A549 (cell line): ENCODE results near the gene FBXW12. TPM values are rescaled to one million over a fixed set of nuclear protein-coding genes. Genes with fewer than 3 reads are reported as not detected.

Source experiments
- ATAC-seq, 2 experiments: fragments of 200-7000 bp in 1 of 2; fragments of >200 bp in 1 of 2; cut with Nextera tagmentation in 1 of 2; cut with Tn5 transposase in 1 of 2; 3 replicates each; pipeline versions ENCODE4 v1.8.0 to v1.9.1; 2018 to 2020; ENCODE audit warnings: mild to moderate bottlenecking in 1 of 2, moderate library complexity in 1 of 2
- CTCF ChIA-PET: fragments of 300-600 bp; sonication (Branson Sonifier 250); formaldehyde crosslinking; extraction: SDS; loops from one replicate; lab custom pipeline; 2021; ENCODE audit warnings: antibody characterized with exemption, inconsistent platforms; lab: Yijun Ruan, JAX
- POLR2A ChIA-PET: fragments of 350-600 bp; formaldehyde crosslinking; extraction: SDS; loops from one replicate; lab custom pipeline; 2021; ENCODE audit warnings: antibody characterized with exemption, inconsistent platforms; lab: Yijun Ruan, JAX
- DNase-seq, 2 experiments: peaks; one replicate each; pipeline versions ENCODE4 v3.0.0 to v3.0.0-alpha.2; 2011 to 2016; ENCODE audit warnings: low read depth in 1 of 2, low spot score in 1 of 2
- FAIRE-seq: peaks from 2 replicates; lab custom pipeline; 2011; peaks lifted over from hg19 to GRCh38; lab: Jason Lieb, UNC
- H3K27ac ChIP-seq, 2 experiments: fragments of >200 bp; sonication (Bioruptor Twin); formaldehyde crosslinking; 3 replicates each; pipeline ENCODE4 v1.5.1; 2016 to 2017
- H3K4me1 ChIP-seq: fragments of >200 bp; sonication (Bioruptor Twin); formaldehyde crosslinking; 3 replicates; pipeline ENCODE4 v1.6.1; 2016
- H3K4me2 ChIP-seq: fragments of >200 bp; sonication (Bioruptor Twin); formaldehyde crosslinking; 3 replicates; pipeline ENCODE4 v1.6.1; 2016
- H3K4me3 ChIP-seq: fragments of >200 bp; sonication (Bioruptor Twin); formaldehyde crosslinking; 3 replicates; pipeline ENCODE4 v1.5.1; 2016
- H3K9me3 ChIP-seq: fragments of >200 bp; sonication (Bioruptor Twin); formaldehyde crosslinking; 3 replicates; pipeline ENCODE4 v1.6.1; 2016
- CEBPB ChIP-seq, 2 experiments: fragments of >200 bp in 1 of 2; sonication (Bioruptor Twin) in 1 of 2; formaldehyde crosslinking in 1 of 2; IDR thresholded peaks; 2 replicates each; pipeline ENCODE4 v1.6.1; 2012 to 2016
- CHD4 ChIP-seq: fragments of 200-600 bp; sonication (generic); IDR thresholded peaks from 2 replicates; pipeline ENCODE4 v1.6.1; 2016; ENCODE audit warnings: antibody characterized with exemption, mild to moderate bottlenecking, borderline replicate concordance
- FOXS1 ChIP-seq: fragments of 250-450 bp; sonication (Bioruptor Pico); IDR thresholded peaks from 2 replicates; pipeline ENCODE4 v1.5.0; 2020; ENCODE audit warnings: mild to moderate bottlenecking, moderate library complexity
- HOXA7 ChIP-seq: fragments of 250-450 bp; sonication (Bioruptor Pico); IDR thresholded peaks from 2 replicates; pipeline ENCODE4 v1.5.0; 2020; ENCODE audit warnings: mild to moderate bottlenecking, moderate library complexity
- HOXB13 ChIP-seq: fragments of 250-450 bp; sonication (Bioruptor Pico); IDR thresholded peaks from 2 replicates; pipeline ENCODE4 v1.5.0; 2020; ENCODE audit warnings: low read depth, mild to moderate bottlenecking, moderate library complexity
- HOXB5 ChIP-seq: fragments of 250-450 bp; sonication (Bioruptor Pico); IDR thresholded peaks from 2 replicates; pipeline ENCODE4 v1.5.0; 2020; ENCODE audit warnings: mild to moderate bottlenecking, moderate library complexity
- KDM1A ChIP-seq: fragments of 200-600 bp; sonication (generic); IDR thresholded peaks from 2 replicates; pipeline ENCODE4 v1.6.1; 2016; ENCODE audit warnings: low read depth, mild to moderate bottlenecking
- MAZ ChIP-seq: fragments of 150-350 bp; IDR thresholded peaks from 2 replicates; pipeline ENCODE4 v1.6.1; 2014; ENCODE audit warnings: antibody characterized with exemption, low read depth, low read length, borderline replicate concordance
- NFE2L2 ChIP-seq: fragments of 150-350 bp; conservative IDR thresholded peaks from 2 replicates; pipeline ENCODE4 v1.6.1; 2014; ENCODE audit warnings: low read length
- NR3C1 ChIP-seq: fragments of >200 bp; sonication (Bioruptor Twin); formaldehyde crosslinking; IDR thresholded peaks from 3 replicates; pipeline ENCODE4 v1.6.1; 2017
- POLR2AphosphoS2 ChIP-seq: conservative IDR thresholded peaks from 2 replicates; pipeline ENCODE4 v1.6.1; 2012; ENCODE audit warnings: low read length, improper control_type of control experiment, inconsistent platforms
- RAD21 ChIP-seq, 2 experiments: fragments of >200 bp in 1 of 2; sonication (Bioruptor Twin) in 1 of 2; formaldehyde crosslinking in 1 of 2; IDR thresholded peaks in 1 of 2; conservative IDR thresholded peaks in 1 of 2; 2 replicates in 1 of 2; 3 replicates in 1 of 2; pipeline ENCODE4 v1.6.1; 2012 to 2018; ENCODE audit warnings: inconsistent platforms in 1 of 2
- RNF2 ChIP-seq: fragments of 200-600 bp; sonication (generic); IDR thresholded peaks from 2 replicates; pipeline ENCODE4 v1.6.1; 2016; ENCODE audit warnings: low read depth, mild to moderate bottlenecking, antibody characterized with exemption, moderate library complexity, borderline replicate concordance
- WGBS: methylation state at CpG from one replicate; pipeline ENCODE4 v1.1.6; 2017; ENCODE audit errors: missing lambda C conversion rate; 5-methylcytosine and 5-hydroxymethylcytosine counted together
- polyA plus RNA-seq, 4 experiments: library from polyadenylated mRNA; depleted of rRNA in 3 of 4; stranded (reverse); fragments of >200 nt; fragmentation: RNase III in 1 of 4; extraction: RNeasy Plus Mini Kit Qiagen cat#74134 plus additional on column Dnase treatment in 1 of 4; gene quantifications; 2 replicates in 3 of 4; 3 replicates in 1 of 4; pipeline ENCODE4 v1.2.3, GENCODE V29; 2011 to 2017
- TF ChIP-seq, protein P1 (sequence below): fragments of >200 bp; sonication (Bioruptor Twin); formaldehyde crosslinking; IDR thresholded peaks from 2 replicates; pipeline ENCODE4 v1.6.1; 2016
- TF ChIP-seq, protein P2 (sequence below): IDR thresholded peaks from 2 replicates; pipeline ENCODE4 v1.6.1; 2012
- TF ChIP-seq, protein P3 (sequence below): fragments of 250-450 bp; sonication (Bioruptor Pico); IDR thresholded peaks from 2 replicates; pipeline ENCODE4 v1.5.0; 2020; ENCODE audit warnings: low read depth, mild to moderate bottlenecking, moderate library complexity
- TF ChIP-seq, protein P4 (sequence below): fragments of >200 bp; sonication (Bioruptor Twin); formaldehyde crosslinking; IDR thresholded peaks from 3 replicates; pipeline ENCODE4 v1.6.1; 2016

FBXW12 gene
- polyA plus RNA-seq, 2 of the 4 experiments (the other 2 are of a cell fraction): not detected

DNA sequence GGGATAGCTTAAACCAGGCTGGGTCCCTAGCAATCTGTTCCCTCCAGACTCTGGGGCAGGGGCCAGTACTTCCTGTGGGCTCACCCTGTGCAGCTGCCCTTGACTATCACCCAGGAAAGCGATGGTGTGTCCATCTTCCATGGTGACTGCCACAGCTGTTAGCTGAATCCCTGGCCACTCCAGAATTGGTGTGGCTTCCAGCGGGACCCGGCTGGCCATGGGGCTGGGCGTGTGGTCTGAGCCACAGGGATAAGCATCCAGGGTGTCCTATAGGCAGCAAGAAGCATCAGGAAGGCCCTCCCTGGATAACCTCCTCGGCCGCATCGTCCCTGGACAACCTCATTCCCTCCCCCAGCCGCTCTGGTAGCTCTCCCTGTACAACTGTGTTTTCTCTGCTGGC, 50.7 kb downstream of the FBXW12 start (continued):
- TF ChIP-seq MAZ (no peak), RNF2 (no peak), NR3C1 (no peak), POLR2AphosphoS2 (no peak), CHD4 (no peak)
- TF ChIP-seq, protein P1, sequence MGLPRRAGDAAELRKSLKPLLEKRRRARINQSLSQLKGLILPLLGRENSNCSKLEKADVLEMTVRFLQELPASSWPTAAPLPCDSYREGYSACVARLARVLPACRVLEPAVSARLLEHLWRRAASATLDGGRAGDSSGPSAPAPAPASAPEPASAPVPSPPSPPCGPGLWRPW: no peak
- TF ChIP-seq, protein P2, sequence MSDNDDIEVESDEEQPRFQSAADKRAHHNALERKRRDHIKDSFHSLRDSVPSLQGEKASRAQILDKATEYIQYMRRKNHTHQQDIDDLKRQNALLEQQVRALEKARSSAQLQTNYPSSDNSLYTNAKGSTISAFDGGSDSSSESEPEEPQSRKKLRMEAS: no peak
- TF ChIP-seq, protein P3, sequence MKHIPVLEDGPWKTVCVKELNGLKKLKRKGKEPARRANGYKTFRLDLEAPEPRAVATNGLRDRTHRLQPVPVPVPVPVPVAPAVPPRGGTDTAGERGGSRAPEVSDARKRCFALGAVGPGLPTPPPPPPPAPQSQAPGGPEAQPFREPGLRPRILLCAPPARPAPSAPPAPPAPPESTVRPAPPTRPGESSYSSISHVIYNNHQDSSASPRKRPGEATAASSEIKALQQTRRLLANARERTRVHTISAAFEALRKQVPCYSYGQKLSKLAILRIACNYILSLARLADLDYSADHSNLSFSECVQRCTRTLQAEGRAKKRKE (CRISPR knock-in tag): no peak

DNA sequence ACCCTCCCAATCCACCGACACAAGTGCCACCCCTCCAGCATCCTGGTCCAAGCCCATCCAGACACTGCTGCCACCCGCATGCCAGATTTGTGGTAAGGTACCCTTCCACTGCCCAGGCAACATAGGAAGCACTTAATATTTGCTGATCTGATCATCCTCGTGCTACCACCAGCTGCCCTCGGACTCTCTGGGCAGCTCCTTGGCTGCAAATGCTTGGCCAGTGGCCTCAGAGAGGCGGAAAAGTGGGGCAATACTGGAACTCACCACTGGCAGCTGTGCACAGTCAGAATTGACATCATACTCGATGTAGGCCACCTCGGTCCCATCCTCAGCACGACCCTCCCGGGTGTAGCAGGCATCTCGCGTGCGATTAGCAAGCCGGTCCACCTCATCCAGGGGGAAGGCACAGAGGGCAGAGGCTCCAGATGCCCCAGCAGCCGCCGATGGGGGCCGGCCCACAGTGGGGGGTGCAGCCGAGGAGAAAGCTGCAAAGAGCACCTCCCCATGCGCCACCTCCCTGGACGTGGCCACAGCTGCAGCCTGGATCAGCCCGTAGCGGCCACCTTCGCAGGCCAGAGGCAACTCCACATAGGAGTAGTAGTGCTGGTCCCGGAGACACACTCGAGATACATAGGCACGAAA, 51.3 kb downstream of the FBXW12 start:
- Histone ChIP-seq H3K4me1 (peaks cover 27% of the 10 kb centered on the region), H3K4me3 (no peak overlapping the region), H3K27ac (no peak overlapping the region), H3K9me3 (no peaks in the 10 kb centered on the region), H3K4me2 (no peak overlapping the region)
- 83% methylated on average over 8 of the region's 25 CpGs for WGBS
- ChIA-PET POLR2A (no interaction called here), CTCF (interaction anchor here (1.3 to 31.5 kb wide), 5 partner anchors 8 to 150 kb away, joined by 4 to 488 read pairs (median 6); partner anchors contain the start of gene PLXNB1)
- DNase-seq (no peak), FAIRE-seq (no peak), ATAC-seq (no peak)
- TF ChIP-seq HOXB13: no peak
- no peak for TF ChIP-seq HOXA7 (CRISPR knock-in tag)
- TF ChIP-seq HOXB5: no peak
- TF ChIP-seq KDM1A: no peak
- no peak for TF ChIP-seq FOXS1 (CRISPR knock-in tag)
- TF ChIP-seq RAD21 (conservative IDR thresholded peaks at IDR 0.05 in 1 of 2, IDR thresholded peaks at IDR 0.05 in 1 of 2): no peak
- TF ChIP-seq, protein P4, sequence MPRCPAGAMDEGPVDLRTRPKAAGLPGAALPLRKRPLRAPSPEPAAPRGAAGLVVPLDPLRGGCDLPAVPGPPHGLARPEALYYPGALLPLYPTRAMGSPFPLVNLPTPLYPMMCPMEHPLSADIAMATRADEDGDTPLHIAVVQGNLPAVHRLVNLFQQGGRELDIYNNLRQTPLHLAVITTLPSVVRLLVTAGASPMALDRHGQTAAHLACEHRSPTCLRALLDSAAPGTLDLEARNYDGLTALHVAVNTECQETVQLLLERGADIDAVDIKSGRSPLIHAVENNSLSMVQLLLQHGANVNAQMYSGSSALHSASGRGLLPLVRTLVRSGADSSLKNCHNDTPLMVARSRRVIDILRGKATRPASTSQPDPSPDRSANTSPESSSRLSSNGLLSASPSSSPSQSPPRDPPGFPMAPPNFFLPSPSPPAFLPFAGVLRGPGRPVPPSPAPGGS: no peak
- TF ChIP-seq CEBPB (IDR thresholded peaks at IDR 0.05): no peak
- TF ChIP-seq POLR2AphosphoS2: no peak

DNA sequence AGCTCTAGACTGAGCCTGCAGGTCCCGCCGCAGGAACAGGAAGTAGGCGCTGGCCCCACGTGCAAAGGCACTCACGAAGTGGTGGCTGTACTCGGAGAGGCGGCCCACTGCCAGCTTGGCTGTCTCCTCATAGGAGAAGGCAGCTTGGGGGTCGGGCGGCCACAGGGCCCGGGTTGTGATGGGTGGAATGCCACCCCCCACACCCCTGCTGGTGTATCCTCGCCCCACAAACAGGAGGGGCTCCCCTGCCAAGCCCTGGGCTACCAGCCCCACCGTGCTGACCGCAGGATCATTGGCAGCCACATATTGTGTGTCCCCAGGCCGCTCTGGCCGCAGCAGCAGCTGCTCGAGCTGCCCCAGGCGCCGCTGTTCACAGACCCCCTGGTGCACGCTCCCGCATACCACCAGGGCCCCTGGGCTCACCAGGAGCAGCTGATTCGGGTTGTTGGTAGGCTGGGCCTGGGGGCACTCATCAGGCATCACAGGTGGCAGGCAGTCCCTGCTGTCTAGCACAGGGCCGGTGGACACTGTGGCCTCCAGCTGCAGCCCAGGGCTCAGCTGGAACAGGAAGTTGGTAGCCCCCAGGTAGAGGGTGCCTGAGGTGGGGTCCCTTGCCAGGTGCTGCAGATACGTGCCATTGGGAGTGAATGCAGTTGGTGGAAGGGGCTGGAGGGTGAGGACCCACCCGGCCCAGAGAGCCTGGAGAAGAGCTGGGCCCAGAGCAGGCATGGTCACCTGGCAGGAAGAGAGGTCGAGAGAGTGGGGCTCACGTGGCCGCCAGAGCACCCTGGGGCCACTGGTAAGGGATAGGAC, 52.1 kb downstream of the FBXW12 start:
- ChIA-PET POLR2A (no interaction called here), CTCF (interaction anchor here (0.9 to 31.5 kb wide), 5 partner anchors 7 to 192 kb away, joined by 3 to 488 read pairs (median 4); partner anchors contain the start of gene PLXNB1)

More for the DNA sequence above, 52.1 kb downstream of the FBXW12 start:
- peaks cover 27% of the 10 kb centered on the region for H3K4me1 ChIP-seq
- H3K4me3 ChIP-seq: no peak overlapping the region
- no peak for FAIRE-seq
- ATAC-seq: no peak
- no peak for DNase-seq
- no peak overlapping the region for H3K27ac ChIP-seq
- no peak for TF ChIP-seq CEBPB (IDR thresholded peaks at IDR 0.05)
- TF ChIP-seq NFE2L2: no peak
- no peak overlapping the region for H3K4me2 ChIP-seq
- no peaks in the 10 kb centered on the region for H3K9me3 ChIP-seq
- WGBS: 96% methylated on average over 9 of the region's 27 CpGs
